OCI-LY3 (cell line): ENCODE measurements around the gene PHLDB1.

Experiments used
- CTCF ChIP-seq: fragments of 200-600, 300-600 bp; sonication (generic); IDR thresholded peaks from 2 replicates; pipeline ENCODE4 v1.5.1; 2014; ENCODE audit warnings: antibody characterized with exemption, low read length, low read depth
- EZH2phosphoT487 ChIP-seq: fragments of 200-600 bp; shearing (Covaris generic); IDR thresholded peaks from 2 replicates; pipeline ENCODE4 v1.6.1; 2018; ENCODE audit warnings: antibody characterized with exemption, mixed run types, low read depth

DNA sequence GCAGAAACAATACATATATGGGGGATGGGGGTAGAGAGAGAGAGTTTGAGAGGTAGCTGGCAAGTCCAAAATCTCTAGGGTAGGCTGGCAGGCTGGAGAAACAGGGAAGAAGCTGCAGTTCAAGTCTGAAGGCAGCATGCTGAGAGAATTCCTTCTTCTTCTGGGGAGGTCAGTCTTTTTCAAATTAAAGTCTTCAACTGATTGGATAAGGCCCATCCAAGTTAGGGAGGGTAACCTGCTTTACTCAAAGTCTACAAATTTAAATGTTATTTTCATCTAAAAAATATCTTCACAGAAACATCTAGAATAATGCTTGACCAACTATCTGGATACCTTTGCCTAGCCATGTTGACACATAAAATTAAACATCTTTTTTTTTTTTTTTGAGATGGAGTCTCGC lies 75.0 kb downstream of the PHLDB1 start:
- no peak for TF ChIP-seq CTCF
- TF ChIP-seq EZH2phosphoT487 = no peak
